Right cardiac atrium (tissue), 5 donors: Measurements from ENCODE around the gene S100A6. TPM values are rescaled to one million over a fixed set of nuclear protein-coding genes. Genes with fewer than 3 reads are reported as not detected.

Source experiments
- ATAC-seq, 2 donors: fragments of 200-7000 bp; cut with Tn5 transposase; one replicate each; pipeline versions ENCODE4 v1.8.0 to v1.9.1; 2020; ENCODE audit warnings: moderate library complexity in 2 of 2, mild to moderate bottlenecking in 1 of 2
- DNase-seq, 3 donors: peaks; one replicate each; pipeline ENCODE4 v3.0.0-alpha.2; 2020
- H3K27ac ChIP-seq: one replicate; pipeline ENCODE4 v1.5.1; 2013; ENCODE audit warnings: mild to moderate bottlenecking, low read length, control low read depth, moderate library complexity
- H3K27me3 ChIP-seq: one replicate; pipeline ENCODE4 v1.6.1; 2013; ENCODE audit not compliant: control insufficient read depth, insufficient read depth
- H3K4me1 ChIP-seq: one replicate; pipeline ENCODE4 v1.6.1; 2013; ENCODE audit warnings: low read length; ENCODE audit not compliant: control insufficient read depth, insufficient read depth
- H3K4me3 ChIP-seq: one replicate; pipeline ENCODE4 v1.5.1; 2013; ENCODE audit warnings: low read length, control low read depth
- H3K9me3 ChIP-seq: one replicate; pipeline ENCODE4 v1.6.1; 2013; ENCODE audit warnings: low read length; ENCODE audit not compliant: control insufficient read depth
- WGBS: extraction: QIAGEN DNeasy Blood & Tissue Kit; methylation state at CpG from one replicate; pipeline ENCODE4 v1.1.7; 2013; 5-methylcytosine and 5-hydroxymethylcytosine counted together
- intact Hi-C, 4 donors: fragments of 100-400 bp; cut with DNase I; formaldehyde crosslinking; loops; one replicate each; pipeline versions ENCODE4 v1.11.0 to v1.14.0; 2022 to 2023
- polyA plus RNA-seq: library from polyadenylated mRNA; stranded (reverse); fragments of 200-250 nt; gene quantifications from one replicate; pipeline ENCODE4 v1.2.3, GENCODE V29; 2013
- total RNA-seq, 4 donors: library from RNA; stranded (reverse); fragmentation: NEBNext Ultra II Directional; extraction: Animal tissue kit (Norgen Biotek cat#: 25700); gene quantifications; one replicate each; pipeline ENCODE4 v1.2.1, GENCODE V29; 2021
- donor health status: healthy with polysubstance abuse.
- donor health status: DM: no; HTN: yes; CAD: no.
- donor health status: DM: no; HTN: no; CAD: no.
- donor health status: DM: no; HTN: yes; CAD: no; lungs with severe emphysema.
- donor health status: DM: yes; HTN: yes; CAD: no.

S100A6 gene
- total and polyA plus RNA-seq, 5 donors: 334 to 819 (median 432) TPM

DNA sequence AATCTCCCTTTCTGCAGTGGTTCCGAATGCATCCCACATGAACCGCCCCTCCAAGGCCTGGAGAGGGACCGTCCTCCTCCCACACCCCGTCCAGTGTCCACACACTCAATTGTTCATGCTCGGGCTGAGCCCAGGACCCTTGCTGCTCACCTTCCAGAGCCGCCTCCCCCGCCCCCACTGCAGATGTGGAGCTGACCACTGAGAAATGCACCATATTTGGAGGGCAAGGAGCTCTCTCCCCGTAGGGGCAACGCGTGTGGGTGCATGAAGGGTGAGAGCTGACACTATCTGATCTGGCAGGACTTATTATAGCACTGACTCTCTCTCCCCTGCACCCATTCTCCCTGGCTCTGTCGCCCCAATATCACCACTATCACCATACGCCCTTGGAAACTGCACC, 17.3 kb upstream of the S100A6 start:
- Histone ChIP-seq H3K4me3 (no peak overlapping the region), H3K4me1 (peaks cover 14% of the 10 kb centered on the region), H3K27me3 (no peaks in the 10 kb centered on the region), H3K9me3 (no peaks in the 10 kb centered on the region), H3K27ac (no peak overlapping the region)
- peak in 1 of 3 donors; percentile 38 for DNase-seq
- intact Hi-C loops: no loop called here
- WGBS: 90% methylated on average over 12 of the region's 12 CpGs
- ATAC-seq: no peak

DNA sequence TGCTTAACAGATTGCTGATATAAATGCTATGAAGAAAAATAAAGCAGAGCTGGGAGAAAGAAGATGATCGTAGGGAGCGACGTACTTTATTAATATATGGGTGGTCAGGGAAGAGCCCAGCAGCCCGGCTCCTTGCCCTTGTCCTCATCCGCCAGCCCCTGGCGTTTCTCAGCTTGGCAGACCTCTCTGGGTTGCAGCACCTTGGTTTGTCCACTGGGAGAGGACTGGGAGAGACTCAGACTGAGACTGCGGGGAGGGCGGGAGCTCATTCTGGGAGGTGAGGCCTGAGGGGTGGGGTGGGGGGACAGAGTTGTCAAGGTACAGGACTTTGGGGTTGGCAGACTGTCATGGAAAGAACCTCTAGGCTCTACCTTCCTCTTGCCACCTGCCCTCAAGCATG, 16.5 kb upstream of the S100A6 start:
- H3K4me1 ChIP-seq: peaks cover 14% of the 10 kb centered on the region
- no peaks in the 10 kb centered on the region for H3K9me3 ChIP-seq
- no peaks in the 10 kb centered on the region for H3K27me3 ChIP-seq
- no peak overlapping the region for H3K4me3 ChIP-seq
- 93% methylated on average over 8 of the region's 8 CpGs for WGBS
- H3K27ac ChIP-seq: no peak overlapping the region
- intact Hi-C loops: no loop called here
- ATAC-seq: no peak
- peak in 1 of 3 donors; percentile 40 for DNase-seq

GRCh38 chr1:153550827-153551500, 15.2 kb upstream of the S100A6 start:
- WGBS: 84% methylated on average over 10 of the region's 10 CpGs
- H3K27ac ChIP-seq: no peak overlapping the region
- no peak overlapping the region for H3K4me3 ChIP-seq
- no peaks in the 10 kb centered on the region for H3K9me3 ChIP-seq
- ATAC-seq: no peak
- peak in 1 of 3 donors; percentile 60 for DNase-seq
- peaks cover 14% of the 10 kb centered on the region for H3K4me1 ChIP-seq
- intact Hi-C loops: no loop called here
- no peaks in the 10 kb centered on the region for H3K27me3 ChIP-seq

- ATAC-seq (no peak), DNase-seq (no peak)
- H3K4me3 ChIP-seq: no peak overlapping the region
- intact Hi-C loops: no loop called here
- peaks cover 14% of the 10 kb centered on the region for H3K4me1 ChIP-seq
- 73% methylated on average over 4 of the region's 4 CpGs for WGBS
- H3K27ac ChIP-seq: no peak overlapping the region
- no peaks in the 10 kb centered on the region for H3K9me3 ChIP-seq
- H3K27me3 ChIP-seq: no peaks in the 10 kb centered on the region
Observed at GRCh38 chr1:153550398-153550758, 14.6 kb upstream of the S100A6 start.

DNA sequence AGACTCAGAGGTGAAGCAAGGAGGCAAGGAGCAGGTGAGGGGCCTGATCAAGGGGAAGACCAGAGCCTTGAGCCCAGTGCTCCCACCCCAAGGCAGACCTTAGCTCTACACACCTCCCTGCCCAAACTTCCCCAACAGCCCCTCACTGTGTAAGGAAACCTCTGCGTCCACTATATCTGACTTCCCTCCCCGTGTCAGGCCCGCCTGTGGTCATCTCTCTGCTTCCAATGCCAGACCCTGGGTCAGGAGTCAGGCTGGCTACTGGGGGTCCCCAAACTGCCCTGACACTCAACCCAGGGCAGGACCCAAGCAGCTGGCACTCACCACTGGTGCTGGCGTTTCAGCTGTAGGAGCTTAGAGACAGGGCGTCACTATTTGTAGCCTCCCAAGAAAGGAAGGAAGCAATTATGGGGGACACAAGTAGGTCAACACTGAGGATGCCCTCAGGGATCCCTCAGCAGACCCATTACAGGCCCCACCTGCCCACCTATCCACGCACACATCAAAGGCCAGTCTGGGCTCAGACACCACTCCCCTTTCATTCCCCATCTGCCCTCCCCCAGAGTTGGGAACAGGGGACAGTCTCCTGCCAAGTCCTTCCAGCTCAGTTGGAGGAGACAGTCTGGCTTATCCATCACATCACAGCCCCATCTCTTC, 14.1 kb upstream of the S100A6 start:
- DNase-seq: no peak
- ATAC-seq: no peak
- Histone ChIP-seq H3K4me3 (no peak overlapping the region), H3K27me3 (no peaks in the 10 kb centered on the region), H3K9me3 (no peaks in the 10 kb centered on the region), H3K4me1 (peaks cover 17% of the 10 kb centered on the region), H3K27ac (peak overlapping the region; percentile 32)
- 63% methylated on average over 6 of the region's 6 CpGs for WGBS
- intact Hi-C loops: no loop called here

GRCh38 chr1:153548722-153549688, 13.2 kb upstream of the S100A6 start, which contains the start of gene S100A3:
S100A3 (minus strand) TSS chr1:153549258; CDS start chr1:153548485, 773 bp downstream.
- Histone ChIP-seq H3K27ac (peak within 1 kb of the TSS; percentile 32), H3K4me1 (peaks cover 24% of the 10 kb centered on the region), H3K4me3 (no peak within 1 kb of the TSS), H3K9me3 (no peaks in the 10 kb centered on the region), H3K27me3 (no peaks in the 10 kb centered on the region)
- peak; percentile 58 to 76 for ATAC-seq
- 62% methylated on average over 14 of the region's 14 CpGs for WGBS
- intact Hi-C loops: no loop called here
- DNase-seq: peak; percentile 87 to 90 (median 89)

- intact Hi-C loops: no loop called here
- H3K9me3 ChIP-seq: no peaks in the 10 kb centered on the region
- 88% methylated on average over 19 of the region's 19 CpGs for WGBS
- peaks cover 20% of the 10 kb centered on the region for H3K4me1 ChIP-seq
- H3K4me3 ChIP-seq: no peak overlapping the region
- DNase-seq (no peak), ATAC-seq (no peak)
- no peak overlapping the region for H3K27ac ChIP-seq
- H3K27me3 ChIP-seq: no peaks in the 10 kb centered on the region
Observed at GRCh38 chr1:153547560-153548551, 12.1 kb upstream of the S100A6 start.

GRCh38 chr1:153546796-153547559, 11.2 kb upstream of the S100A6 start:
- no peak overlapping the region for H3K4me3 ChIP-seq
- no peaks in the 10 kb centered on the region for H3K9me3 ChIP-seq
- H3K27me3 ChIP-seq: no peaks in the 10 kb centered on the region
- peaks cover 20% of the 10 kb centered on the region for H3K4me1 ChIP-seq
- intact Hi-C loops: no loop called here
- DNase-seq: no peak
- 83% methylated on average over 14 of the region's 14 CpGs for WGBS
- no peak overlapping the region for H3K27ac ChIP-seq
- no peak for ATAC-seq

DNA sequence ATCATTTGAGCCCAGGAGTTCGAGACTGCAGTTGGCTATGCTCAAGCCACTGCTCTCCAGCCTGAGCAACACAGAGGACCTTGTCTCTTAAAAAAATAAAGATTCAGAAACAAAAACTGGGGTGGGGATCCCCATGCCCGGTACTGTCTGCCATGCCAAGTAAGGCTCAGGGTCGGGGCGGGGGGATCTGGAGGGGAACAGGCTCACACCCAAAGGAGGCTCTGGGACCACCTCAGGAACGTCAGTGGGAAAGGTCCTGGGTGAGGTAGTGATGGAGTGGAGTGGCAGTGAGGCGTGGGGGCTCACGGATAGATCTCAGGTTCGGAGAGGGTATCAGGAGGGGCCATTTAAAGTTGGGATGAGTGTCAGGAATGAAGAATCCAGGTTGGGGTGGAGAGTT, 10.6 kb upstream of the S100A6 start:
- H3K27ac ChIP-seq: no peak overlapping the region
- 93% methylated on average over 8 of the region's 8 CpGs for WGBS
- intact Hi-C loops: no loop called here
- DNase-seq: peak in 1 of 3 donors; percentile 52
- no peak overlapping the region for H3K4me3 ChIP-seq
- ATAC-seq: no peak
- no peaks in the 10 kb centered on the region for H3K9me3 ChIP-seq
- no peaks in the 10 kb centered on the region for H3K27me3 ChIP-seq
- peaks cover 20% of the 10 kb centered on the region for H3K4me1 ChIP-seq
